ENCODE data around the gene SERPINE1.

SERPINE1 gene

GRCh38 chr7:101140746-101141382, 14.0 kb downstream of the SERPINE1 start:
- no peak for DNase-seq (ENCODE audit: extremely low read depth, insufficient read length)
- TF ChIP-seq, protein P1, sequence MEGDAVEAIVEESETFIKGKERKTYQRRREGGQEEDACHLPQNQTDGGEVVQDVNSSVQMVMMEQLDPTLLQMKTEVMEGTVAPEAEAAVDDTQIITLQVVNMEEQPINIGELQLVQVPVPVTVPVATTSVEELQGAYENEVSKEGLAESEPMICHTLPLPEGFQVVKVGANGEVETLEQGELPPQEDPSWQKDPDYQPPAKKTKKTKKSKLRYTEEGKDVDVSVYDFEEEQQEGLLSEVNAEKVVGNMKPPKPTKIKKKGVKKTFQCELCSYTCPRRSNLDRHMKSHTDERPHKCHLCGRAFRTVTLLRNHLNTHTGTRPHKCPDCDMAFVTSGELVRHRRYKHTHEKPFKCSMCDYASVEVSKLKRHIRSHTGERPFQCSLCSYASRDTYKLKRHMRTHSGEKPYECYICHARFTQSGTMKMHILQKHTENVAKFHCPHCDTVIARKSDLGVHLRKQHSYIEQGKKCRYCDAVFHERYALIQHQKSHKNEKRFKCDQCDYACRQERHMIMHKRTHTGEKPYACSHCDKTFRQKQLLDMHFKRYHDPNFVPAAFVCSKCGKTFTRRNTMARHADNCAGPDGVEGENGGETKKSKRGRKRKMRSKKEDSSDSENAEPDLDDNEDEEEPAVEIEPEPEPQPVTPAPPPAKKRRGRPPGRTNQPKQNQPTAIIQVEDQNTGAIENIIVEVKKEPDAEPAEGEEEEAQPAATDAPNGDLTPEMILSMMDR (IDR thresholded peaks at IDR 0.05; ENCODE audit: insufficient read depth, low read length, poor library complexity, severe bottlenecking): no peak

DNA sequence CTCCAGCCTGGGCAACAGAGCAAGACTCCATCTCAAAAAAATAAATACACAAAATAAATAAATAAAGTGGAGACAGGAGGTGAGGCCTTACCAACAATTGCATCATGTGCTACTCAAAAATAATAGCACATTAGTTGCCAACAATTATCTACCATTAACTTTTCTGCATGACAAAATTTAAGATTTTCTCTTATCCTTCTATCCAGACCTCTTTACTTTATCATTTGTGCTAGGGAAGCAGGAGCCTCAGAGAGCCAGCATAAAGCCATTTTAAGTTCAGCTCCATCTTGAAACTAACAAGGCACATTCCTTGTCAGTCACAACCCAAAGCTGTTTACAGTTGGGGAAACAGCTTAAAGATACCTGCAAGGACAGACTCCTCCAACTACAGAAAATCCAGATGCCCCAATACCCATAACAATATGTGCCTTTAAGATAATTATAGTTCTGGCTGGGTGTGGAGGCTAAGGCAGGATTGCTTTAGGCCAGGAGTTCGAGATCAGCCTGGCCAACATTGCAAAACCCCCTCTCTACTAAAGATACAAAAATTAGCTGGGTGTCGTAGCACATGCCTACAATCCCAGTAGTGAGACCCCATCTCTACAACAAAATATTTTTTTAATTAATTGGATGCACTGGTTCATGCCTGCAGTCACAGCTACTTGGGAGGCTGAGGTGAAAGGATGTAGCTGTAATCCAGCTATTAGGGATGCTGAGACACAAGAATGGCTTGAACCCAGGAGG, 25.2 kb downstream of the SERPINE1 start:
- H3K36me3 ChIP-seq (ENCODE audit: control insufficient read depth, insufficient read depth, low read length): no peaks in the 10 kb centered on the region
- no peaks in the 10 kb centered on the region; the same call in 1 of the 2 replicates for H3K27me3 ChIP-seq (replicated peaks; ENCODE audit: control insufficient read depth, insufficient read depth, low read length)
- DNase-seq (ENCODE audit: extremely low read depth, insufficient read length): no peak
- TF ChIP-seq, protein P1 (IDR thresholded peaks at IDR 0.05; ENCODE audit: insufficient read depth, low read length, poor library complexity, severe bottlenecking): no peak
- H3K4me3 ChIP-seq (replicated peaks; ENCODE audit: low read depth, low read length): no peak overlapping the region

More at GRCh38 chr7:101140746-101141382, 14.0 kb downstream of the SERPINE1 start:
- H3K27me3 ChIP-seq (replicated peaks; ENCODE audit: control insufficient read depth, insufficient read depth, low read length): peaks cover under 1% of the 10 kb centered on the region; the same call in 1 of the 2 replicates
- no peaks in the 10 kb centered on the region for H3K36me3 ChIP-seq (ENCODE audit: control insufficient read depth, insufficient read depth, low read length)
- no peak overlapping the region for H3K4me3 ChIP-seq (replicated peaks; ENCODE audit: low read depth, low read length)

- TF ChIP-seq, protein P1 (IDR thresholded peaks at IDR 0.05; ENCODE audit: insufficient read depth, low read length, poor library complexity, severe bottlenecking): no peak
- H3K27me3 ChIP-seq (replicated peaks; ENCODE audit: control insufficient read depth, insufficient read depth, low read length): no peaks in the 10 kb centered on the region
- peak within 1 kb of the TSS; percentile 92 for H3K4me3 ChIP-seq (replicated peaks; ENCODE audit: low read depth, low read length)
- peak; percentile 97 for DNase-seq (ENCODE audit: extremely low read depth, insufficient read length)
- peaks cover 2% of the 10 kb centered on the region for H3K36me3 ChIP-seq (ENCODE audit: control insufficient read depth, insufficient read depth, low read length)
These were observed 27.2 kb downstream of the SERPINE1 start, which contains the start of gene AP1S1 for GRCh38 chr7:101153969-101154692. Gene AP1S1 (plus strand): TSS chr7:101154476. CDS start chr7:101154515, 39 bp downstream.

DNA sequence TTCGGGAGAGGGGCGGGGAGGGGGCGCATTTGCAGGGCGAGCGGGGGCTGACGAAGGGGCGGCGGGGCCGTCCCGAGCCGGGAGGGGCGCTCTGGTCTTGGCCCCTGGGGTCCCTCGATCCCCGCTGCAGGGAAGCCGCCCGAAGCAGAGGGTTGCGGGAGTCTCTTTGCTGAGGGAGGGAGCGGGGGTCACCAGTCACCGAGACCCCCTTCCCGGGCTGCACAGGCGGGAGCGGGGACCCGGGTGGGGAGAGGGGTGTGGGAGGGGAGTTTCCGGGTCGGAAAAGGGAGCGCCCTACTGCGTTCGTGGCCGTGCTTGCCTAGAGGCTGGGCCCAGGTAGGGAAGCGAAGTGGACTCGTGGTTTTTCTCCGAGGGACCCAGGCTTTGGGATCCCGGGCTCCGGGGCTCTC, 27.8 kb downstream of the SERPINE1 start:
- no peak for DNase-seq (ENCODE audit: extremely low read depth, insufficient read length)
- TF ChIP-seq, protein P1 (IDR thresholded peaks at IDR 0.05; ENCODE audit: insufficient read depth, low read length, poor library complexity, severe bottlenecking): no peak

GRCh38 chr7:101155303-101155702, 28.4 kb downstream of the SERPINE1 start:
- peaks cover 5% of the 10 kb centered on the region for H3K36me3 ChIP-seq (ENCODE audit: control insufficient read depth, insufficient read depth, low read length)
- no peaks in the 10 kb centered on the region for H3K27me3 ChIP-seq (replicated peaks; ENCODE audit: control insufficient read depth, insufficient read depth, low read length)
- peak overlapping the region; percentile 92 for H3K4me3 ChIP-seq (replicated peaks; ENCODE audit: low read depth, low read length)
- TF ChIP-seq, protein P1 (IDR thresholded peaks at IDR 0.05; ENCODE audit: insufficient read depth, low read length, poor library complexity, severe bottlenecking): no peak
- no peak for DNase-seq (ENCODE audit: extremely low read depth, insufficient read length)

More for the DNA sequence above, 27.8 kb downstream of the SERPINE1 start:
- Histone ChIP-seq H3K36me3 (ENCODE audit: control insufficient read depth, insufficient read depth, low read length) (peaks cover 5% of the 10 kb centered on the region), H3K4me3 (replicated peaks; ENCODE audit: low read depth, low read length) (peak overlapping the region; percentile 92), H3K27me3 (replicated peaks; ENCODE audit: control insufficient read depth, insufficient read depth, low read length) (no peaks in the 10 kb centered on the region)
